Measurements from ENCODE around the gene RCBTB1. TPM values are rescaled to one million over a fixed set of nuclear protein-coding genes. Genes with fewer than 3 reads are reported as not detected.

RCBTB1 gene
- polyA plus RNA-seq, 1 donor from 2014 or later = 65.3 TPM

- H3K27ac ChIP-seq (ENCODE audit: low read length) = no peak overlapping the region
- H3K9me3 ChIP-seq (ENCODE audit: low read length) = no peaks in the 10 kb centered on the region
Observed at GRCh38 chr13:49533591-49534269, 51.6 kb downstream of the RCBTB1 start.

GRCh38 chr13:49533011-49533410 lies 52.3 kb downstream of the RCBTB1 start:
- Histone ChIP-seq H3K4me2 (ENCODE audit: low read length) (no peak overlapping the region), H3K27me3 (ENCODE audit: insufficient read depth, low read depth, low read length) (no peaks in the 10 kb centered on the region), H3K27ac (ENCODE audit: low read length) (no peak overlapping the region), H4K20me1 (ENCODE audit: insufficient read depth) (no peaks in the 10 kb centered on the region), H3K79me2 (replicated peaks; ENCODE audit: insufficient read depth, low read length) (no peaks in the 10 kb centered on the region), H3F3A (ENCODE audit: insufficient read depth, low read length, poor library complexity, severe bottlenecking) (no peaks in the 10 kb centered on the region), H3K36me3 (ENCODE audit: insufficient read depth, low read length) (no peaks in the 10 kb centered on the region), H3K9me2 (ENCODE audit: insufficient read depth, low read length) (no peaks in the 10 kb centered on the region), H3K9ac (ENCODE audit: low read length) (no peak overlapping the region), H3K4me3 (ENCODE audit: low read length) (no peak overlapping the region), H3K9me3 (ENCODE audit: low read length) (no peaks in the 10 kb centered on the region), H2AFZ (ENCODE audit: low read depth, low read length) (no peak overlapping the region)
- TF ChIP-seq POLR2AphosphoS5 (IDR thresholded peaks at IDR 0.05) (no peak), RAD21 (conservative IDR thresholded peaks at IDR 0.05) (no peak), REST (IDR thresholded peaks at IDR 0.05; ENCODE audit: borderline replicate concordance) (no peak), TAF1 (IDR thresholded peaks at IDR 0.05; ENCODE audit: low read depth) (no peak), SMC3 (conservative IDR thresholded peaks at IDR 0.05; ENCODE audit: poor library complexity) (no peak), CTCF (IDR thresholded peaks at IDR 0.05; ENCODE audit: poor library complexity, severe bottlenecking) (no peak), MXI1 (conservative IDR thresholded peaks at IDR 0.05; ENCODE audit: poor library complexity, severe bottlenecking) (no peak), EZH2 (IDR thresholded peaks at IDR 0.05; ENCODE audit: borderline replicate concordance, insufficient read depth, low read length, poor library complexity, severe bottlenecking) (no peak), EP300 (conservative IDR thresholded peaks at IDR 0.05; ENCODE audit: poor library complexity, severe bottlenecking) (no peak)

More at GRCh38 chr13:49533591-49534269, 51.6 kb downstream of the RCBTB1 start:
- Histone ChIP-seq H3K4me3 (ENCODE audit: low read length) (no peak overlapping the region), H3K9ac (ENCODE audit: low read length) (no peak overlapping the region), H3K4me2 (ENCODE audit: low read length) (no peak overlapping the region), H3K36me3 (ENCODE audit: insufficient read depth, low read length) (no peaks in the 10 kb centered on the region), H2AFZ (ENCODE audit: low read depth, low read length) (no peak overlapping the region), H3F3A (ENCODE audit: insufficient read depth, low read length, poor library complexity, severe bottlenecking) (no peaks in the 10 kb centered on the region), H3K27me3 (ENCODE audit: insufficient read depth, low read depth, low read length) (no peaks in the 10 kb centered on the region), H4K20me1 (ENCODE audit: insufficient read depth) (no peaks in the 10 kb centered on the region), H3K79me2 (replicated peaks; ENCODE audit: insufficient read depth, low read length) (no peaks in the 10 kb centered on the region), H3K9me2 (ENCODE audit: insufficient read depth, low read length) (no peaks in the 10 kb centered on the region)
- TF ChIP-seq RAD21 (conservative IDR thresholded peaks at IDR 0.05) = no peak
- no peak for TF ChIP-seq POLR2AphosphoS5 (IDR thresholded peaks at IDR 0.05)
- no peak for TF ChIP-seq MXI1 (conservative IDR thresholded peaks at IDR 0.05; ENCODE audit: poor library complexity, severe bottlenecking)
- no peak for TF ChIP-seq CTCF (IDR thresholded peaks at IDR 0.05; ENCODE audit: poor library complexity, severe bottlenecking)
- no peak for TF ChIP-seq EZH2 (IDR thresholded peaks at IDR 0.05; ENCODE audit: borderline replicate concordance, insufficient read depth, low read length, poor library complexity, severe bottlenecking)
- TF ChIP-seq TAF1 (IDR thresholded peaks at IDR 0.05; ENCODE audit: low read depth) = no peak

All from neural cell (in vitro differentiated cells).